Measurements from ENCODE around the gene PPARA.

The PPARA gene

DNA sequence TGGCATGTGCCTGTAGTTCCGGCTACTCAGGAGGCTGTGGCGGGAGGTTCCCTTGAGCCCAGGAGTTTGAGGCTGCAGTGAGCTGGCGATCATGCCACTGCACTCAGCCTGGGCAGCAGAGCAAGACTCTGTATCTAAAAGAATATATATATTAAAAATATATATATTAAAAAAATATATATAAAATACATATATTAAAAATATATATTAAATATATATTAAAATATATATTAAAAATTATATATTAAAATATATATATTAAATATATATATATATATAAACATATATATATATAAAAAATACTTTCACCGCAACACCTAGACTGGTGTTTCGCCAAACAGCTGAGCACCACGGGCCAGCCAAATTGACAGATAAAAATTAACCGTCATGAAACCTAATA lies 126.2 kb downstream of the PPARA start:
- DNase-seq (ENCODE audit: low spot score): no peak

DNA sequence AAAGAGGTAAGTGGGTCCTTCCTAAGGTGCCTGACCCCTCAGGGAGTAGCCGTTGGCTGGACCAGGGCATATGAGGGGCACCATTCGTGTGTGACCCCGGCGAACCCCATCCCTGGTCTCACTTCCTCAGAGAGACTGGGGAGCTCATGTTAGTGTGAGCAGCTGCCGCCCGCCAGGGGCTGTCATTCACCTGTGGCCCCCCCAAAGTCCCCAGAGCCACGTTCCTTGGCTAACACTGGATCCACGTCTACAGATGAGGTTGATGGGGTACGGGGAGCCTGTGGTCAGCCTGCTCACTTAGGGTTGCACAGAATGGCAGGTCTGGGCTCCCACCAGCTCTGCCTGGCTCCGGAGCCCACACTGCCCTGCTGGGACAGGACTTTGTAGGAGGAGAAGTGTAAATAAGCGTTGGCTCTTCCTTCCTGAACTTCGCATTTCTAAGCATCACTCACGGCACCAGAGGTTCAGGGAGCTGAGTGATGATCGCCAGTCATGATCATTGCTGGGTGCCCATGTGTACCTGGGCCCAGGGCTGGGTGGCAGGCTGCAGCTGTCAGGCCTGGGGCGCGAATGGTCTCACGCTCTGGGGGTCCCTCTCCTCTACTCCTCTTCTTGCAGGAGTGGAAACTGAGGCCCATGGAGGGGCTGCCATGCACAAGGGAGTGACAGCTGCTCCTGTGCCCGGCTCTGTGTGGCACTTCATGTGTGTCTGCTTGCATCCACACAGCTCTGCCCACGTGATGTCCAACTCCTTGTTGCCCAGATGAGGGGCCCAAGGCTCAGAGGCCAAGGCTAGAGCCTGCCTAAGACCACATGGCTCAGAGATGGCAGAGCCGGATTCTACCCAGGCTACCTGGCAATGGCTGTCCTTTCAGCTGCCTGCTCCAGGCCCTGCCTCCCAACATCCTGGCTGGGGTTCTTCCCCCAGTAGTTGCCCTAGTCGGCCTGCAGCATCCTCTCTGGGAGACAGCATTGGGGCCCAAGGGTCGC lies 128.6 kb downstream of the PPARA start:
- no peak for DNase-seq (ENCODE audit: low spot score)

GRCh38 chr22:46280063-46280817 lies 129.9 kb downstream of the PPARA start:
- DNase-seq (ENCODE audit: low spot score): no peak

GRCh38 chr22:46280999-46281623 lies 130.8 kb downstream of the PPARA start:
- peak; percentile 41 for DNase-seq (ENCODE audit: low spot score)

GRCh38 chr22:46281866-46282678 lies 131.7 kb downstream of the PPARA start:
- no peak for DNase-seq (ENCODE audit: low spot score)

DNA sequence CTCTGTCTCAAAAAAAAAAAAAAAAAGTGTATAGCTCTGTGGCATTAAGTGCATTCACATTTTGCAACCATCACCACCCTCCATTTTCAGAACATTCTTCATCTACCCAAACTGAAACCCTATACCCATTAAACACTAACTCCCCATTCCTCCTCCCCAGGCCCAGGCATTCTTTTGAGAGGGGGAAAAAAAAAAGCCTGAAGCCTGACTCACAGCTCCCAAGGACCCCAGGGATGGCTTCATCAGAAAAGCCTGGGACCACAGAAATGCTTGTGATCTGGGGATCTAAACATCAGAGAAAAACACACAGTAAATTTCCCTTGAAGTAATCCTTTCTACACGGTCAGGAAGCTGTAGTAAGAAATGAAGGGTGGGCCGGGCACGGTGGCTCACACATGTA lies 135.7 kb downstream of the PPARA start:
- DNase-seq (ENCODE audit: low spot score): no peak

GRCh38 chr22:46286941-46287872 lies 136.9 kb downstream of the PPARA start:
- no peak for DNase-seq (ENCODE audit: low spot score)

GRCh38 chr22:46287873-46288751 lies 137.8 kb downstream of the PPARA start:
- peak; percentile 33 for DNase-seq (ENCODE audit: low spot score)

DNA sequence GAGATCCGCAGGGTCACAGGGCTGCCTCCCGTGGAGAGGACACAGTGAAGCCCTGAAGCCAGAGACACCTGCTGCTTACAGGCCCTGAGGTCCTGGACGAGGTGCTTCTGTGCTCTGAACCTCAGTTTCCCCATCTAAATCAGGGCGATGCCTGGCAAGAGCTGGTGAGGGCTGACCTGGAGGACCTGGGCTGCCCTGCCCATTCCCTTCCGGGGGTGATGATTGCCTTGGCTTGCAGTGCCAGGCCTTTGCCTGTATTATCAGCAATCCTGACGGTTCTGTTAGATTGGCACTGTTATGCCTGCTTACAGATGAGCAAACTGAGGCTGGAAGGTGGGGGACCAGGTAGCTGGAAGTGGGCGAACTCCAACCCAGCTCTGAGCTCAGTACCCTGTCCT lies 138.5 kb downstream of the PPARA start:
- no peak for DNase-seq (ENCODE audit: low spot score)

GRCh38 chr22:46289244-46289891 lies 139.0 kb downstream of the PPARA start:
- DNase-seq (ENCODE audit: low spot score): peak; percentile 51

DNA sequence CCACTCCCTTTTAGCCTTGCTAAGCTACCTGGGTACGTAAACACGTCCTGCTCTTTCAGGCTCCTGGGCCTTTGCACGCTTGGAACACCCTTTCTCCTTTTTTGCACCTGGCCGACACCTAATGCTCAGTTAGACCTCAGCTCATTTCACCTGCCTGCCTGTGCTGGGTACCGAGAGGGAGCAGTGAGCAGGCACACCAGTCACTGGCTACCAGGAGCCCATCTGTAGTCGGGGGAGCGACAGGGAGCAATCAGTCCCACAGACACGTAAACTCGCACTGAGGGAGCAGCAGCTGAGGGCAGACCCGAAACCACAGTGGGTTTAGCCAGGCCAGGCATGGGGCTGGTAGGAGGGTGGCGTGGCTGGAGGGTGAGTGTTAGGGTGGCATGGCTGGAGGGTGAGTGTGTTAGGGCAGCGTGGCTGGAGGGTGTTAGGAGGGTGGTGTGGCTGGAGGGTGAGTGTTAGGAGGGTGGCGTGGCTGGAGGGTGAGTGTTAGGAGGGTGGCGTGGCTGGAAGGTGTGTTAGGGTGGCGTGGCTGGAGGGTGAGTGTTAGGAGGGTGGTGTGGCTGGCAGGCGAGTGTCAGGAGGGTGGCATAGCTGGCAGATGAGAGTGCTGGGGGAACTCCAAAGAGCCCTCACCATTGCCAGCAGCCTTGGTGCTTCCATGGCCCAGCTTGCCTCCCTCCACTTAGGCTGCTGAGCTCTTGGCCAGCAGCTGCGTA lies 140.0 kb downstream of the PPARA start:
- DNase-seq (ENCODE audit: low spot score): no peak

GRCh38 chr22:46290843-46291785 lies 140.8 kb downstream of the PPARA start:
- DNase-seq (ENCODE audit: low spot score): no peak

DNA sequence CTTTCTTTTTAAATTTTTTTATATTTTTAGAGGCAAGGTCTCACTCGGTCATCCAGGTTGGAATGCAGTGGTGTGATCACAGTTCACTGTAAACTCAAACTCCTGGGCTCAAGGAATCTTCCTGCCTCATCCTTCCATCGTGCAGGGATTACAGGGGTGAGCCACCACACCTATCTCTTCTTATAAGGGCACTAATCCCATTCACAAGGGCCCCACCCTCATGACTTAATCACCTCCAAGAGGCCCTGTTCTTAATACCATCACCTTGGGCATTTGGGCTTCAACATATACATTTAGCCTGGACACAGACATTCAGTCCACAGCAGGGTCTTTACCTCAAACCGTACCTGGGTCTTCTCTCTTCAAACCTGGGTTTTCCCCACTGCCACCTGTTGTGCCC lies 141.8 kb downstream of the PPARA start:
- no peak for DNase-seq (ENCODE audit: low spot score)

DNA sequence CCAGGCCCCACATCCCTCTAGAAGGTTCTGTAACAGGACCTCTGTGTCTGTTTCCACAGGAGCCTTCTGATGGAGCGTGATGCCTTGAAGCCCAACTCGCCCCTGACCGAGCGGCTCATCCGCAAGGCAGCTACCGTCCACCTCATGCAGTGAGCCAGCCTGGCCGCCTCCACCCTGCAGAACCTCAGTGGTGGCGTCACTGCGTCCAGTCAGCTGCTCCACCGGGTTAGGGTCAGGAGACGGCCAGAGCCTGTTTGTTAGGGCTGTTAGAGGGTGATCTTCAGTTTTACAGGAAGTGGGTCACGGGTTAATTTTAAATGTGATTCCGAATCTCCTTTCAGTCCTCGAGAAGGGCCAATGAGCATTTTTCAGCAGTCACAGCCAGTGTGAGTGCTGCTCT lies 142.4 kb downstream of the PPARA start:
- DNase-seq (ENCODE audit: low spot score): no peak
